ENCODE results near the gene OR52N2. TPM values are rescaled to one million over a fixed set of nuclear protein-coding genes. Genes with fewer than 3 reads are reported as not detected.

OR52N2 gene
- total and polyA plus RNA-seq, 9 of the 15 experiments (the other 6 are each of a cell fraction or from before 2014, with no cell fraction given) = not detected

DNA sequence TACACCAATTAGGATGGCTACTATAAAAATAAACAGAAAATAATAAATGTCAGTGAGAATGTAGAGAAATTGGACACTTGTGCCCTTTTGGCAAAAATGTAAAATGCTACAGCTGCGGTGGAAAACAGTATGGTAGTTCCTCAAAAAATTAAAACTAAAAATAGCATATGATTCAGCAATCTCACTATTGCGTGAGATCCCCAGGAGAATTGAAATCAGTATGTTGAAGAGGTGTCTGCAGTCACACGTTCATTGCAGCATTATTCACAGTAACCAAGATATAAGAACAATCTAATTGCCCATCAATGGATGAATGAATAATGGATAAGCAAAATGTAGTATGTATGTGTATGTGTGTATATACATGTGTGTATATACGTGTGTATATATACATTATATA is 6.8 kb downstream of the OR52N2 start (continued):
- TF ChIP-seq SIN3B (IDR thresholded peaks at IDR 0.05; ENCODE audit: low read depth) (no peak), PCBP1 (IDR thresholded peaks at IDR 0.05; ENCODE audit: low read depth, low read length, poor library complexity, severe bottlenecking) (no peak), MAFK (IDR thresholded peaks at IDR 0.05; ENCODE audit: low read length) (peak; percentile 49; the same call in 1 of the 2 replicates), FOXJ2 (tag; IDR thresholded peaks at IDR 0.05) (no peak), MEF2A (IDR thresholded peaks at IDR 0.05; ENCODE audit: control insufficient read depth, low read depth, low read length) (peak; percentile 97), HCFC1 (IDR thresholded peaks at IDR 0.05; ENCODE audit: low read depth, low read length) (no peak), ARID1B (IDR thresholded peaks at IDR 0.05) (peak; percentile 30; the same call in 1 of the 2 replicates), KLF13 (tag; IDR thresholded peaks at IDR 0.05; ENCODE audit: borderline replicate concordance, low read depth) (no peak), SMAD1 (IDR thresholded peaks at IDR 0.05; ENCODE audit: low read depth, low read length, partially characterized antibody) (no peak), PRMT5 (CRISPR knock-in tag; IDR thresholded peaks at IDR 0.05) (no peak), GATAD2B (IDR thresholded peaks at IDR 0.05; ENCODE audit: borderline replicate concordance) (peak; percentile 29; the same call in 1 of the 2 replicates), SIX5 (IDR thresholded peaks at IDR 0.05; ENCODE audit: borderline replicate concordance in 1 of 2, insufficient read depth in 1 of 2, low read depth in 1 of 2, low read length in 2 of 2) (no peak), ATF7 (IDR thresholded peaks at IDR 0.05) (peak; percentile 51; the same call in 1 of the 2 replicates), ARHGAP35 (IDR thresholded peaks at IDR 0.05; ENCODE audit: partially characterized antibody) (no peak), HDAC2 (IDR thresholded peaks at IDR 0.05) (no peak), TBP (optimal IDR thresholded peaks at IDR 0.05; ENCODE audit: low read depth, low read length) (no peak), TRIM24 (IDR thresholded peaks at IDR 0.05) (peak; percentile 89 to 94), SRSF1 (IDR thresholded peaks at IDR 0.05; ENCODE audit: low read depth, low read length) (no peak)
- TF ChIP-seq, protein P1, sequence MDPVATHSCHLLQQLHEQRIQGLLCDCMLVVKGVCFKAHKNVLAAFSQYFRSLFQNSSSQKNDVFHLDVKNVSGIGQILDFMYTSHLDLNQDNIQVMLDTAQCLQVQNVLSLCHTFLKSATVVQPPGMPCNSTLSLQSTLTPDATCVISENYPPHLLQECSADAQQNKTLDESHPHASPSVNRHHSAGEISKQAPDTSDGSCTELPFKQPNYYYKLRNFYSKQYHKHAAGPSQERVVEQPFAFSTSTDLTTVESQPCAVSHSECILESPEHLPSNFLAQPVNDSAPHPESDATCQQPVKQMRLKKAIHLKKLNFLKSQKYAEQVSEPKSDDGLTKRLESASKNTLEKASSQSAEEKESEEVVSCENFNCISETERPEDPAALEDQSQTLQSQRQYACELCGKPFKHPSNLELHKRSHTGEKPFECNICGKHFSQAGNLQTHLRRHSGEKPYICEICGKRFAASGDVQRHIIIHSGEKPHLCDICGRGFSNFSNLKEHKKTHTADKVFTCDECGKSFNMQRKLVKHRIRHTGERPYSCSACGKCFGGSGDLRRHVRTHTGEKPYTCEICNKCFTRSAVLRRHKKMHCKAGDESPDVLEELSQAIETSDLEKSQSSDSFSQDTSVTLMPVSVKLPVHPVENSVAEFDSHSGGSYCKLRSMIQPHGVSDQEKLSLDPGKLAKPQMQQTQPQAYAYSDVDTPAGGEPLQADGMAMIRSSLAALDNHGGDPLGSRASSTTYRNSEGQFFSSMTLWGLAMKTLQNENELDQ (CRISPR knock-in tag; IDR thresholded peaks at IDR 0.05; ENCODE audit: borderline replicate concordance) = no peak
- TF ChIP-seq, protein P2, sequence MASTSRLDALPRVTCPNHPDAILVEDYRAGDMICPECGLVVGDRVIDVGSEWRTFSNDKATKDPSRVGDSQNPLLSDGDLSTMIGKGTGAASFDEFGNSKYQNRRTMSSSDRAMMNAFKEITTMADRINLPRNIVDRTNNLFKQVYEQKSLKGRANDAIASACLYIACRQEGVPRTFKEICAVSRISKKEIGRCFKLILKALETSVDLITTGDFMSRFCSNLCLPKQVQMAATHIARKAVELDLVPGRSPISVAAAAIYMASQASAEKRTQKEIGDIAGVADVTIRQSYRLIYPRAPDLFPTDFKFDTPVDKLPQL (IDR thresholded peaks at IDR 0.05; ENCODE audit: extremely low read depth, insufficient read length) = no peak
- TF ChIP-seq, protein P3, sequence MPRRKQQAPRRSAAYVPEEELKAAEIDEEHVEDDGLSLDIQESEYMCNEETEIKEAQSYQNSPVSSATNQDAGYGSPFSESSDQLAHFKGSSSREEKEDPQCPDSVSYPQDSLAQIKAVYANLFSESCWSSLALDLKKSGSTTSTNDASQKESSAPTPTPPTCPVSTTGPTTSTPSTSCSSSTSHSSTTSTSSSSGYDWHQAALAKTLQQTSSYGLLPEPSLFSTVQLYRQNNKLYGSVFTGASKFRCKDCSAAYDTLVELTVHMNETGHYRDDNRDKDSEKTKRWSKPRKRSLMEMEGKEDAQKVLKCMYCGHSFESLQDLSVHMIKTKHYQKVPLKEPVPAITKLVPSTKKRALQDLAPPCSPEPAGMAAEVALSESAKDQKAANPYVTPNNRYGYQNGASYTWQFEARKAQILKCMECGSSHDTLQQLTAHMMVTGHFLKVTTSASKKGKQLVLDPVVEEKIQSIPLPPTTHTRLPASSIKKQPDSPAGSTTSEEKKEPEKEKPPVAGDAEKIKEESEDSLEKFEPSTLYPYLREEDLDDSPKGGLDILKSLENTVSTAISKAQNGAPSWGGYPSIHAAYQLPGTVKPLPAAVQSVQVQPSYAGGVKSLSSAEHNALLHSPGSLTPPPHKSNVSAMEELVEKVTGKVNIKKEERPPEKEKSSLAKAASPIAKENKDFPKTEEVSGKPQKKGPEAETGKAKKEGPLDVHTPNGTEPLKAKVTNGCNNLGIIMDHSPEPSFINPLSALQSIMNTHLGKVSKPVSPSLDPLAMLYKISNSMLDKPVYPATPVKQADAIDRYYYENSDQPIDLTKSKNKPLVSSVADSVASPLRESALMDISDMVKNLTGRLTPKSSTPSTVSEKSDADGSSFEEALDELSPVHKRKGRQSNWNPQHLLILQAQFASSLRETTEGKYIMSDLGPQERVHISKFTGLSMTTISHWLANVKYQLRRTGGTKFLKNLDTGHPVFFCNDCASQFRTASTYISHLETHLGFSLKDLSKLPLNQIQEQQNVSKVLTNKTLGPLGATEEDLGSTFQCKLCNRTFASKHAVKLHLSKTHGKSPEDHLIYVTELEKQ (CRISPR knock-in tag; IDR thresholded peaks at IDR 0.05) = no peak
- TF ChIP-seq, protein P4, sequence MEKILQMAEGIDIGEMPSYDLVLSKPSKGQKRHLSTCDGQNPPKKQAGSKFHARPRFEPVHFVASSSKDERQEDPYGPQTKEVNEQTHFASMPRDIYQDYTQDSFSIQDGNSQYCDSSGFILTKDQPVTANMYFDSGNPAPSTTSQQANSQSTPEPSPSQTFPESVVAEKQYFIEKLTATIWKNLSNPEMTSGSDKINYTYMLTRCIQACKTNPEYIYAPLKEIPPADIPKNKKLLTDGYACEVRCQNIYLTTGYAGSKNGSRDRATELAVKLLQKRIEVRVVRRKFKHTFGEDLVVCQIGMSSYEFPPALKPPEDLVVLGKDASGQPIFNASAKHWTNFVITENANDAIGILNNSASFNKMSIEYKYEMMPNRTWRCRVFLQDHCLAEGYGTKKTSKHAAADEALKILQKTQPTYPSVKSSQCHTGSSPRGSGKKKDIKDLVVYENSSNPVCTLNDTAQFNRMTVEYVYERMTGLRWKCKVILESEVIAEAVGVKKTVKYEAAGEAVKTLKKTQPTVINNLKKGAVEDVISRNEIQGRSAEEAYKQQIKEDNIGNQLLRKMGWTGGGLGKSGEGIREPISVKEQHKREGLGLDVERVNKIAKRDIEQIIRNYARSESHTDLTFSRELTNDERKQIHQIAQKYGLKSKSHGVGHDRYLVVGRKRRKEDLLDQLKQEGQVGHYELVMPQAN (IDR thresholded peaks at IDR 0.05; ENCODE audit: borderline replicate concordance) = no peak

All from K562 (cell line).